PC-9 (cell line): ENCODE data around the gene CRISPLD2. TPM values are rescaled to one million over a fixed set of nuclear protein-coding genes. Genes with fewer than 3 reads are reported as not detected.
A peak's percentile ranks its signal among the peaks of the same experiment; 100 is the strongest.

ENCODE experiments used
- BruUV-seq: library from RNA; stranded (reverse); fragments of 400-500 nt; replicated peaks from 2 replicates; lab custom pipeline; 2021; lab: Mats Ljungman, UMichigan
- CTCF ChIA-PET: fragments of 300-600 bp; sonication (Branson Sonifier 250); formaldehyde crosslinking; loops from one replicate; lab custom pipeline; 2022; ENCODE audit warnings: antibody characterized with exemption; lab: Charles Lee
- POLR2A ChIA-PET: fragments of 300-600 bp; sonication (Branson Sonifier 250); formaldehyde crosslinking; loops from one replicate; lab custom pipeline; 2022; ENCODE audit warnings: antibody characterized with exemption; ENCODE audit not compliant: unreplicated experiment; lab: Charles Lee
- DNase-seq, 2 experiments: peaks; one replicate each; pipeline versions ENCODE4 v3.0.0 to v3.0.0-alpha.2; 2015 to 2022; ENCODE audit warnings: mixed read lengths in 1 of 2
- H2AFZ ChIP-seq: fragments of 200-600 bp; sonication (generic); 2 replicates; pipeline ENCODE4 v1.8.1; 2017; ENCODE audit warnings: antibody characterized with exemption
- H3F3A ChIP-seq: fragments of 200-600 bp; sonication (generic); 2 replicates; pipeline ENCODE4 v1.8.1; 2017; ENCODE audit warnings: antibody characterized with exemption, mild to moderate bottlenecking, low read depth; ENCODE audit not compliant: insufficient read depth
- H3K27ac ChIP-seq: fragments of 200-600 bp; sonication (generic); 2 replicates; pipeline ENCODE4 v1.6.1; 2016; ENCODE audit warnings: mixed run types
- H3K27me3 ChIP-seq: fragments of 200-600 bp; sonication (generic); 2 replicates; pipeline ENCODE4 v1.6.1; 2016; ENCODE audit warnings: low read depth, mixed run types; ENCODE audit not compliant: insufficient read depth
- H3K36me3 ChIP-seq: fragments of 200-600 bp; sonication (generic); 2 replicates; pipeline ENCODE4 v1.6.1; 2016; ENCODE audit warnings: low read depth, mixed run types
- H3K4me1 ChIP-seq: fragments of 200-600 bp; sonication (generic); replicated peaks from 2 replicates; pipeline ENCODE4 v1.6.1; 2016; ENCODE audit warnings: mixed run types; ENCODE audit not compliant: insufficient read depth
- H3K4me2 ChIP-seq: fragments of 200-600 bp; sonication (generic); 2 replicates; pipeline ENCODE4 v1.6.1; 2017; ENCODE audit warnings: mixed run types
- H3K4me3 ChIP-seq: fragments of 200-600 bp; sonication (generic); 2 replicates; pipeline ENCODE4 v1.6.1; 2016; ENCODE audit warnings: mixed run types
- H3K79me2 ChIP-seq: fragments of 200-600 bp; sonication (generic); 2 replicates; pipeline ENCODE4 v1.6.1; 2017; ENCODE audit warnings: low read depth, mixed run types
- H3K9me2 ChIP-seq: fragments of 200-600 bp; sonication (generic); 2 replicates; pipeline ENCODE4 v1.8.1; 2017; ENCODE audit warnings: mild to moderate bottlenecking; ENCODE audit not compliant: insufficient read depth
- H3K9me3 ChIP-seq: fragments of 200-600 bp; sonication (generic); 2 replicates; pipeline ENCODE4 v1.8.1; 2016; ENCODE audit warnings: low read depth; ENCODE audit not compliant: insufficient read depth
- H4K20me1 ChIP-seq: fragments of 200-600 bp; sonication (generic); 2 replicates; pipeline ENCODE4 v1.8.1; 2017; ENCODE audit not compliant: insufficient read depth
- CTCF ChIP-seq: fragments of 200-600 bp; sonication (generic); conservative IDR thresholded peaks from 2 replicates; pipeline ENCODE4 v1.6.1; 2017; ENCODE audit warnings: mixed run types, antibody characterized with exemption, mild to moderate bottlenecking, moderate library complexity
- EZH2 ChIP-seq: fragments of 200-600 bp; sonication (generic); IDR thresholded peaks from 2 replicates; pipeline ENCODE4 v1.8.0; 2017; ENCODE audit warnings: antibody characterized with exemption, low read depth
- intact Hi-C: fragments of 100-400 bp; cut with micrococcal nuclease; formaldehyde crosslinking; loops from one replicate; pipeline ENCODE4 v1.10.0; 2022; ENCODE audit not compliant: unreplicated experiment
- total RNA-seq: library from RNA; stranded (reverse); gene quantifications from 2 replicates; pipeline ENCODE4 v1.2.3, GENCODE V29; 2021

CRISPLD2 gene
- total RNA-seq, 1 experiment from 2014 or later = 18.6 TPM

- TF ChIP-seq CTCF (no peak), EZH2 (no peak)
- peak; percentile 38 to 88 for DNase-seq
- no TSS peak for BruUV-seq
- H3K4me2 ChIP-seq = peak overlapping the region; percentile 96
- no peaks in the 10 kb centered on the region for H4K20me1 ChIP-seq
- no peaks in the 10 kb centered on the region for H3K9me3 ChIP-seq
- H3F3A ChIP-seq = peaks cover 15% of the 10 kb centered on the region; the same call in 1 of the 2 replicates
- POLR2A ChIA-PET = interaction anchor here (0.6 to 1.1 kb wide), 6 partner anchors 15 to 1969 kb away, joined by 3 to 9 read pairs (median 4); no protein-coding TSS in a partner anchor
- peak overlapping the region; percentile 59; the same call in 1 of the 2 replicates for H3K4me3 ChIP-seq
- no peak overlapping the region for H3K27ac ChIP-seq
- intact Hi-C loops = loop anchor here (1.0 to 5.0 kb wide), 2 partner anchors 33 kb away; no protein-coding TSS in a partner anchor
- CTCF ChIA-PET = interaction anchor here (0.5 kb wide), 1 partner anchor 351 kb away, joined by 3 read pairs; no protein-coding TSS in a partner anchor
- H3K4me1 ChIP-seq = peaks cover 27% of the 10 kb centered on the region
- no peaks in the 10 kb centered on the region for H3K27me3 ChIP-seq
- H3K79me2 ChIP-seq = no peaks in the 10 kb centered on the region
- H3K9me2 ChIP-seq = no peaks in the 10 kb centered on the region
- H3K36me3 ChIP-seq = no peaks in the 10 kb centered on the region
- H2AFZ ChIP-seq = peak overlapping the region; percentile 67
Measured at GRCh38 chr16:84818989-84819643, 669 bp upstream of the CRISPLD2 start.

- Histone ChIP-seq H3K4me1 (peaks cover 27% of the 10 kb centered on the region), H3F3A (peaks cover 15% of the 10 kb centered on the region; the same call in 1 of the 2 replicates), H3K36me3 (no peaks in the 10 kb centered on the region), H3K9me2 (no peaks in the 10 kb centered on the region), H4K20me1 (no peaks in the 10 kb centered on the region), H2AFZ (peak overlapping the region; percentile 70), H3K9me3 (no peaks in the 10 kb centered on the region), H3K79me2 (no peaks in the 10 kb centered on the region), H3K4me2 (peak overlapping the region; percentile 96), H3K27ac (no peak overlapping the region), H3K4me3 (peak overlapping the region; percentile 59), H3K27me3 (no peaks in the 10 kb centered on the region)
- BruUV-seq = TSS peak; percentile 57
- TF ChIP-seq EZH2 (no peak), CTCF (no peak)
- ChIA-PET CTCF (interaction anchor here (0.6 kb wide), 1 partner anchor 307 kb away, joined by 3 read pairs; no protein-coding TSS in a partner anchor), POLR2A (interaction anchor here (0.6 to 1.1 kb wide), 7 partner anchors 18 to 153 kb away, joined by 3 to 10 read pairs (median 3); no protein-coding TSS in a partner anchor)
- intact Hi-C loops = no loop called here
- DNase-seq = peak in 1 of 2 experiments; percentile 58
Measured at GRCh38 chr16:84820305-84820684, 510 bp downstream of the CRISPLD2 start.

GRCh38 chr16:84820771-84821170, 986 bp downstream of the CRISPLD2 start:
- no TSS peak for BruUV-seq
- Histone ChIP-seq H3K9me3 (no peaks in the 10 kb centered on the region), H3K36me3 (no peaks in the 10 kb centered on the region), H3K4me3 (peak overlapping the region; percentile 59), H3K9me2 (no peaks in the 10 kb centered on the region), H3K79me2 (no peaks in the 10 kb centered on the region), H3F3A (peaks cover 15% of the 10 kb centered on the region; the same call in 1 of the 2 replicates), H4K20me1 (no peaks in the 10 kb centered on the region), H3K4me2 (peak overlapping the region; percentile 96), H2AFZ (no peak overlapping the region), H3K4me1 (peaks cover 27% of the 10 kb centered on the region), H3K27me3 (no peaks in the 10 kb centered on the region), H3K27ac (no peak overlapping the region)
- ChIA-PET POLR2A (interaction anchor here (0.6 to 0.8 kb wide), 2 partner anchors 85 to 152 kb away, joined by 3 to 10 read pairs; no protein-coding TSS in a partner anchor), CTCF (interaction anchor here (0.6 kb wide), 1 partner anchor 22 kb away, joined by 7 read pairs; no protein-coding TSS in a partner anchor)
- TF ChIP-seq EZH2 (no peak), CTCF (no peak)
- DNase-seq = no peak
- intact Hi-C loops = no loop called here
